ENCODE data around the gene RHOBTB3. TPM values are rescaled to one million over a fixed set of nuclear protein-coding genes. Genes with fewer than 3 reads are reported as not detected.

The RHOBTB3 gene
- total RNA-seq, 1 experiment from 2014 or later, result 84.3 TPM

DNA sequence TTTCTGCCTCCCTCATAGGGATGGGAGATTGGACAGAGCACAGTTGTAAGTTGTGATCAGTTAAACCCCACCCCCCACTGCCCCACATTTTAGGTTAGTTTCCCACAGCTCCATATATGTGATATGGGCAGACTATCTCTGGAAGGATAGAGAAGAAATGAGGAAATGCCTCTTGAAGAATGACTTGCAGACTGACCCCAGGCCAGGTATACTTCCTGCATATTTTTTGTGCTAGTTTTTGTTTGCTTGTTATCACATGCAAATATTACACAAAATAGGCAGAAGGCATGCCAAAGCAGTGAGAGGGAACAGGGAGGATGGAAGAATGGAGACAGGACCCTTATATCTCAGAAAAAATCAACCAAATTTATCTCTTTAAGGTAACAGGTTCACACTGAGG lies 101.5 kb downstream of the RHOBTB3 start:
- no peak for DNase-seq (ENCODE audit: low read depth, low spot score)
- CTCF ChIA-PET, result no interaction called here

More for the DNA sequence above, 101.5 kb downstream of the RHOBTB3 start:
- no peaks in the 10 kb centered on the region for H3K9me2 ChIP-seq (ENCODE audit: insufficient read depth)
- ATAC-seq, result no peak
- no peak overlapping the region for H2AFZ ChIP-seq (ENCODE audit: low read depth, low read length, poor library complexity, severe bottlenecking)
- H3K36me3 ChIP-seq (ENCODE audit: control insufficient read depth in 1 of 2, insufficient read depth in 2 of 2, low read length in 2 of 2), result no peaks in the 10 kb centered on the region
- TF ChIP-seq, protein P1, sequence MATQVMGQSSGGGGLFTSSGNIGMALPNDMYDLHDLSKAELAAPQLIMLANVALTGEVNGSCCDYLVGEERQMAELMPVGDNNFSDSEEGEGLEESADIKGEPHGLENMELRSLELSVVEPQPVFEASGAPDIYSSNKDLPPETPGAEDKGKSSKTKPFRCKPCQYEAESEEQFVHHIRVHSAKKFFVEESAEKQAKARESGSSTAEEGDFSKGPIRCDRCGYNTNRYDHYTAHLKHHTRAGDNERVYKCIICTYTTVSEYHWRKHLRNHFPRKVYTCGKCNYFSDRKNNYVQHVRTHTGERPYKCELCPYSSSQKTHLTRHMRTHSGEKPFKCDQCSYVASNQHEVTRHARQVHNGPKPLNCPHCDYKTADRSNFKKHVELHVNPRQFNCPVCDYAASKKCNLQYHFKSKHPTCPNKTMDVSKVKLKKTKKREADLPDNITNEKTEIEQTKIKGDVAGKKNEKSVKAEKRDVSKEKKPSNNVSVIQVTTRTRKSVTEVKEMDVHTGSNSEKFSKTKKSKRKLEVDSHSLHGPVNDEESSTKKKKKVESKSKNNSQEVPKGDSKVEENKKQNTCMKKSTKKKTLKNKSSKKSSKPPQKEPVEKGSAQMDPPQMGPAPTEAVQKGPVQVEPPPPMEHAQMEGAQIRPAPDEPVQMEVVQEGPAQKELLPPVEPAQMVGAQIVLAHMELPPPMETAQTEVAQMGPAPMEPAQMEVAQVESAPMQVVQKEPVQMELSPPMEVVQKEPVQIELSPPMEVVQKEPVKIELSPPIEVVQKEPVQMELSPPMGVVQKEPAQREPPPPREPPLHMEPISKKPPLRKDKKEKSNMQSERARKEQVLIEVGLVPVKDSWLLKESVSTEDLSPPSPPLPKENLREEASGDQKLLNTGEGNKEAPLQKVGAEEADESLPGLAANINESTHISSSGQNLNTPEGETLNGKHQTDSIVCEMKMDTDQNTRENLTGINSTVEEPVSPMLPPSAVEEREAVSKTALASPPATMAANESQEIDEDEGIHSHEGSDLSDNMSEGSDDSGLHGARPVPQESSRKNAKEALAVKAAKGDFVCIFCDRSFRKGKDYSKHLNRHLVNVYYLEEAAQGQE (IDR thresholded peaks at IDR 0.05; ENCODE audit: low read depth), result no peak
- no peak for TF ChIP-seq ELF1 (IDR thresholded peaks at IDR 0.05; ENCODE audit: borderline replicate concordance, low read depth)
- TF ChIP-seq CBX3 (IDR thresholded peaks at IDR 0.05; ENCODE audit: low read depth), result no peak
- TF ChIP-seq SP1 (IDR thresholded peaks at IDR 0.05; ENCODE audit: low read depth), result no peak
- TF ChIP-seq TCF7L2 (IDR thresholded peaks at IDR 0.05; ENCODE audit: borderline replicate concordance, extremely low read depth, insufficient read depth, insufficient read length), result no peak
- no peak for TF ChIP-seq JUND (IDR thresholded peaks at IDR 0.05)
- TF ChIP-seq EZH2 (IDR thresholded peaks at IDR 0.05), result no peak
- TF ChIP-seq, protein P2, sequence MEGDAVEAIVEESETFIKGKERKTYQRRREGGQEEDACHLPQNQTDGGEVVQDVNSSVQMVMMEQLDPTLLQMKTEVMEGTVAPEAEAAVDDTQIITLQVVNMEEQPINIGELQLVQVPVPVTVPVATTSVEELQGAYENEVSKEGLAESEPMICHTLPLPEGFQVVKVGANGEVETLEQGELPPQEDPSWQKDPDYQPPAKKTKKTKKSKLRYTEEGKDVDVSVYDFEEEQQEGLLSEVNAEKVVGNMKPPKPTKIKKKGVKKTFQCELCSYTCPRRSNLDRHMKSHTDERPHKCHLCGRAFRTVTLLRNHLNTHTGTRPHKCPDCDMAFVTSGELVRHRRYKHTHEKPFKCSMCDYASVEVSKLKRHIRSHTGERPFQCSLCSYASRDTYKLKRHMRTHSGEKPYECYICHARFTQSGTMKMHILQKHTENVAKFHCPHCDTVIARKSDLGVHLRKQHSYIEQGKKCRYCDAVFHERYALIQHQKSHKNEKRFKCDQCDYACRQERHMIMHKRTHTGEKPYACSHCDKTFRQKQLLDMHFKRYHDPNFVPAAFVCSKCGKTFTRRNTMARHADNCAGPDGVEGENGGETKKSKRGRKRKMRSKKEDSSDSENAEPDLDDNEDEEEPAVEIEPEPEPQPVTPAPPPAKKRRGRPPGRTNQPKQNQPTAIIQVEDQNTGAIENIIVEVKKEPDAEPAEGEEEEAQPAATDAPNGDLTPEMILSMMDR (IDR thresholded peaks at IDR 0.05 in 2 of 3, conservative IDR thresholded peaks at IDR 0.05 in 1 of 3; ENCODE audit: borderline replicate concordance in 1 of 3, insufficient read depth in 1 of 3, low read depth in 2 of 3, low read length in 2 of 3), result no peak
- TF ChIP-seq, protein P3, sequence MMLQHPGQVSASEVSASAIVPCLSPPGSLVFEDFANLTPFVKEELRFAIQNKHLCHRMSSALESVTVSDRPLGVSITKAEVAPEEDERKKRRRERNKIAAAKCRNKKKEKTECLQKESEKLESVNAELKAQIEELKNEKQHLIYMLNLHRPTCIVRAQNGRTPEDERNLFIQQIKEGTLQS (IDR thresholded peaks at IDR 0.05), result no peak
- no peak for TF ChIP-seq EZH2phosphoT487 (IDR thresholded peaks at IDR 0.05; ENCODE audit: borderline replicate concordance)
- TF ChIP-seq SIN3A (IDR thresholded peaks at IDR 0.05; ENCODE audit: low read depth), result no peak
- TF ChIP-seq RAD21 (IDR thresholded peaks at IDR 0.05; ENCODE audit: low read depth), result no peak
- TF ChIP-seq, protein P4, sequence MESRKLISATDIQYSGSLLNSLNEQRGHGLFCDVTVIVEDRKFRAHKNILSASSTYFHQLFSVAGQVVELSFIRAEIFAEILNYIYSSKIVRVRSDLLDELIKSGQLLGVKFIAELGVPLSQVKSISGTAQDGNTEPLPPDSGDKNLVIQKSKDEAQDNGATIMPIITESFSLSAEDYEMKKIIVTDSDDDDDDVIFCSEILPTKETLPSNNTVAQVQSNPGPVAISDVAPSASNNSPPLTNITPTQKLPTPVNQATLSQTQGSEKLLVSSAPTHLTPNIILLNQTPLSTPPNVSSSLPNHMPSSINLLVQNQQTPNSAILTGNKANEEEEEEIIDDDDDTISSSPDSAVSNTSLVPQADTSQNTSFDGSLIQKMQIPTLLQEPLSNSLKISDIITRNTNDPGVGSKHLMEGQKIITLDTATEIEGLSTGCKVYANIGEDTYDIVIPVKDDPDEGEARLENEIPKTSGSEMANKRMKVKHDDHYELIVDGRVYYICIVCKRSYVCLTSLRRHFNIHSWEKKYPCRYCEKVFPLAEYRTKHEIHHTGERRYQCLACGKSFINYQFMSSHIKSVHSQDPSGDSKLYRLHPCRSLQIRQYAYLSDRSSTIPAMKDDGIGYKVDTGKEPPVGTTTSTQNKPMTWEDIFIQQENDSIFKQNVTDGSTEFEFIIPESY (IDR thresholded peaks at IDR 0.05; ENCODE audit: extremely low read depth, insufficient replicate concordance, low read length), result no peak
- TF ChIP-seq ZNF274 (IDR thresholded peaks at IDR 0.05; ENCODE audit: low read depth, low read length), result no peak
- no peak for TF ChIP-seq YY1 (IDR thresholded peaks at IDR 0.05; ENCODE audit: extremely low read depth, insufficient replicate concordance, low read depth, low read length)
- no peak overlapping the region for H3K9ac ChIP-seq (ENCODE audit: low read length)
- intact Hi-C loops (cut with micrococcal nuclease), result no loop called here
- H3K27ac ChIP-seq (ENCODE audit: low read depth, low read length), result no peak overlapping the region
- RAD21 ChIA-PET (ENCODE audit: low non-redundant PET in 1 of 2, low total read pairs in 2 of 2, uncharacterized antibody in 2 of 2, unreplicated experiment in 2 of 2), result no interaction called here
- no peaks in the 10 kb centered on the region for H3K27me3 ChIP-seq (ENCODE audit: insufficient read depth, low read length)
- H3K4me1 ChIP-seq (ENCODE audit: control insufficient read depth in 1 of 2, insufficient read depth in 2 of 2, low read length in 2 of 2), result peaks cover 0 to 2% of the 10 kb centered on the region in 2 experiments; a peak in 1 of 4 replicates
- H4K20me1 ChIP-seq (ENCODE audit: insufficient read depth), result no peaks in the 10 kb centered on the region
- no peaks in the 10 kb centered on the region for H3K9me3 ChIP-seq (ENCODE audit: control insufficient read depth in 1 of 2, insufficient read depth in 1 of 2, low read depth in 1 of 2, low read length in 2 of 2)
- no peaks in the 10 kb centered on the region for H3K79me2 ChIP-seq (ENCODE audit: insufficient read depth, low read length)
- H3K4me3 ChIP-seq (replicated peaks in 1 of 2; ENCODE audit: low read depth in 1 of 2, low read length in 2 of 2), result no peak overlapping the region
- no TSS peak for BruUV-seq (replicated peaks)
- no peak overlapping the region for H3K4me2 ChIP-seq (ENCODE audit: low read length)
- POLR2A ChIA-PET, result interaction anchor here (0.7 kb wide), 1 partner anchor 9 kb away, joined by 3 read pairs; no protein-coding TSS in a partner anchor
